ENCODE results near the gene EVI5L.

The EVI5L gene

GRCh38 chr19:7861619-7862412 is 31.8 kb downstream of the EVI5L start:
- peak overlapping the region; percentile 16 for H3K4me3 ChIP-seq (ENCODE audit: extremely low read depth, insufficient read depth, low read length, poor library complexity, severe bottlenecking)
- no peak overlapping the region for H3K27ac ChIP-seq (ENCODE audit: low read depth, low read length, severe bottlenecking)
- H3K9me3 ChIP-seq (ENCODE audit: control insufficient read depth, low read length): no peaks in the 10 kb centered on the region

GRCh38 chr19:7862413-7862951 is 32.5 kb downstream of the EVI5L start:
- H3K9me3 ChIP-seq (ENCODE audit: control insufficient read depth, low read length): no peaks in the 10 kb centered on the region
- H3K36me3 ChIP-seq (ENCODE audit: control insufficient read depth, insufficient read depth, low read length): no peaks in the 10 kb centered on the region
- H3K4me3 ChIP-seq (ENCODE audit: extremely low read depth, insufficient read depth, low read length, poor library complexity, severe bottlenecking): peak overlapping the region; percentile 16
- H3K4me1 ChIP-seq (ENCODE audit: control insufficient read depth, insufficient read depth, low read length, poor library complexity, severe bottlenecking): peaks cover 11% of the 10 kb centered on the region
- WGBS, 2 experiments (ENCODE audit: insufficient coverage in 2 of 2): 1 to 2% methylated on average over 21 to 32 of the region's 67 CpGs
- H3K27ac ChIP-seq (ENCODE audit: low read depth, low read length, severe bottlenecking): no peak overlapping the region

More at GRCh38 chr19:7861619-7862412, 31.8 kb downstream of the EVI5L start:
- 47 to 58% methylated on average over 53 to 57 of the region's 63 CpGs for WGBS, 2 experiments (ENCODE audit: insufficient coverage in 2 of 2)
- H3K4me1 ChIP-seq (ENCODE audit: control insufficient read depth, insufficient read depth, low read length, poor library complexity, severe bottlenecking): peaks cover 11% of the 10 kb centered on the region
- no peaks in the 10 kb centered on the region for H3K36me3 ChIP-seq (ENCODE audit: control insufficient read depth, insufficient read depth, low read length)

- WGBS, 2 experiments (ENCODE audit: insufficient coverage in 2 of 2): 31 to 37% methylated on average over 73 to 80 of the region's 83 CpGs
- no peaks in the 10 kb centered on the region for H3K36me3 ChIP-seq (ENCODE audit: control insufficient read depth, insufficient read depth, low read length)
- H3K4me1 ChIP-seq (ENCODE audit: control insufficient read depth, insufficient read depth, low read length, poor library complexity, severe bottlenecking): peaks cover 6% of the 10 kb centered on the region
- H3K4me3 ChIP-seq (ENCODE audit: extremely low read depth, insufficient read depth, low read length, poor library complexity, severe bottlenecking): peak overlapping the region; percentile 8
- H3K27ac ChIP-seq (ENCODE audit: low read depth, low read length, severe bottlenecking): no peak overlapping the region
- H3K9me3 ChIP-seq (ENCODE audit: control insufficient read depth, low read length): no peaks in the 10 kb centered on the region
Measured at GRCh38 chr19:7863157-7863970, 33.3 kb downstream of the EVI5L start.

GRCh38 chr19:7863971-7864689 is 34.1 kb downstream of the EVI5L start:
- Histone ChIP-seq H3K36me3 (ENCODE audit: control insufficient read depth, insufficient read depth, low read length) (no peaks in the 10 kb centered on the region), H3K4me3 (ENCODE audit: extremely low read depth, insufficient read depth, low read length, poor library complexity, severe bottlenecking) (no peak overlapping the region), H3K9me3 (ENCODE audit: control insufficient read depth, low read length) (no peaks in the 10 kb centered on the region), H3K4me1 (ENCODE audit: control insufficient read depth, insufficient read depth, low read length, poor library complexity, severe bottlenecking) (peaks cover 4% of the 10 kb centered on the region), H3K27ac (ENCODE audit: low read depth, low read length, severe bottlenecking) (no peak overlapping the region)
- WGBS, 2 experiments (ENCODE audit: insufficient coverage in 2 of 2): 73 to 78% methylated on average over 13 to 19 of the region's 21 CpGs

- H3K9me3 ChIP-seq (ENCODE audit: control insufficient read depth, low read length): no peaks in the 10 kb centered on the region
- peaks cover 4% of the 10 kb centered on the region for H3K4me1 ChIP-seq (ENCODE audit: control insufficient read depth, insufficient read depth, low read length, poor library complexity, severe bottlenecking)
- H3K27ac ChIP-seq (ENCODE audit: low read depth, low read length, severe bottlenecking): no peak overlapping the region
- H3K4me3 ChIP-seq (ENCODE audit: extremely low read depth, insufficient read depth, low read length, poor library complexity, severe bottlenecking): no peak overlapping the region
- WGBS, 2 experiments (ENCODE audit: insufficient coverage in 2 of 2): 53 to 85% methylated on average over 4 to 14 of the region's 18 CpGs
- H3K36me3 ChIP-seq (ENCODE audit: control insufficient read depth, insufficient read depth, low read length): no peaks in the 10 kb centered on the region
Measured at GRCh38 chr19:7864690-7865074, 34.7 kb downstream of the EVI5L start.

GRCh38 chr19:7865262-7865911 is 35.4 kb downstream of the EVI5L start:
- Histone ChIP-seq H3K9me3 (ENCODE audit: control insufficient read depth, low read length) (no peaks in the 10 kb centered on the region), H3K4me3 (ENCODE audit: extremely low read depth, insufficient read depth, low read length, poor library complexity, severe bottlenecking) (no peak overlapping the region), H3K4me1 (ENCODE audit: control insufficient read depth, insufficient read depth, low read length, poor library complexity, severe bottlenecking) (peaks cover 4% of the 10 kb centered on the region), H3K36me3 (ENCODE audit: control insufficient read depth, insufficient read depth, low read length) (no peaks in the 10 kb centered on the region), H3K27ac (ENCODE audit: low read depth, low read length, severe bottlenecking) (no peak overlapping the region)
- WGBS, 2 experiments (ENCODE audit: insufficient coverage in 2 of 2): 67 to 76% methylated on average over 9 to 10 of the region's 10 CpGs

- Histone ChIP-seq H3K4me3 (ENCODE audit: extremely low read depth, insufficient read depth, low read length, poor library complexity, severe bottlenecking) (no peak overlapping the region), H3K27ac (ENCODE audit: low read depth, low read length, severe bottlenecking) (no peak overlapping the region), H3K9me3 (ENCODE audit: control insufficient read depth, low read length) (no peaks in the 10 kb centered on the region), H3K4me1 (ENCODE audit: control insufficient read depth, insufficient read depth, low read length, poor library complexity, severe bottlenecking) (peaks cover 9% of the 10 kb centered on the region), H3K36me3 (ENCODE audit: control insufficient read depth, insufficient read depth, low read length) (no peaks in the 10 kb centered on the region)
- WGBS, 2 experiments (ENCODE audit: insufficient coverage in 2 of 2): 82 to 88% methylated on average over 10 to 11 of the region's 12 CpGs
Measured at GRCh38 chr19:7866399-7867091, 36.5 kb downstream of the EVI5L start.

GRCh38 chr19:7867092-7867844 is 37.2 kb downstream of the EVI5L start:
- no peak overlapping the region for H3K4me3 ChIP-seq (ENCODE audit: extremely low read depth, insufficient read depth, low read length, poor library complexity, severe bottlenecking)
- H3K36me3 ChIP-seq (ENCODE audit: control insufficient read depth, insufficient read depth, low read length): no peaks in the 10 kb centered on the region
- H3K9me3 ChIP-seq (ENCODE audit: control insufficient read depth, low read length): no peaks in the 10 kb centered on the region
- 93 to 99% methylated on average over 6 to 8 of the region's 9 CpGs for WGBS, 2 experiments (ENCODE audit: insufficient coverage in 2 of 2)
- peaks cover 8% of the 10 kb centered on the region for H3K4me1 ChIP-seq (ENCODE audit: control insufficient read depth, insufficient read depth, low read length, poor library complexity, severe bottlenecking)
- H3K27ac ChIP-seq (ENCODE audit: low read depth, low read length, severe bottlenecking): no peak overlapping the region

GRCh38 chr19:7868326-7868670 is 38.3 kb downstream of the EVI5L start:
- WGBS, 2 experiments (ENCODE audit: insufficient coverage in 2 of 2): 80 to 86% methylated on average over 14 to 19 of the region's 21 CpGs
- no peak overlapping the region for H3K27ac ChIP-seq (ENCODE audit: low read depth, low read length, severe bottlenecking)
- no peaks in the 10 kb centered on the region for H3K36me3 ChIP-seq (ENCODE audit: control insufficient read depth, insufficient read depth, low read length)
- no peaks in the 10 kb centered on the region for H3K9me3 ChIP-seq (ENCODE audit: control insufficient read depth, low read length)
- H3K4me3 ChIP-seq (ENCODE audit: extremely low read depth, insufficient read depth, low read length, poor library complexity, severe bottlenecking): no peak overlapping the region
- peaks cover 10% of the 10 kb centered on the region for H3K4me1 ChIP-seq (ENCODE audit: control insufficient read depth, insufficient read depth, low read length, poor library complexity, severe bottlenecking)

All from mesodermal cell (in vitro differentiated cells).